Testis (tissue), 3 donors: Measurements from ENCODE around the gene PRTFDC1. TPM values are rescaled to one million over a fixed set of nuclear protein-coding genes. Genes with fewer than 3 reads are reported as not detected.
A peak's percentile ranks its signal among the peaks of the same experiment; 100 is the strongest.
"Not testable (repeated sequence)": the region's sequence is repeated elsewhere in the genome, so short reads cannot be mapped to it uniquely, and the experiment has no call there.

Experiments used
- DNase-seq: peaks from one replicate; pipeline ENCODE4 v3.0.0-alpha.2; 2019
- H3K27ac ChIP-seq, 2 donors: fragments of 200-600 bp; sonication (generic); one replicate each; pipeline ENCODE4 v1.5.1; 2019
- H3K27me3 ChIP-seq: fragments of 200-600 bp; sonication (generic); one replicate; pipeline ENCODE4 v1.5.1; 2019
- H3K36me3 ChIP-seq: fragments of 200-600 bp; sonication (generic); one replicate; pipeline ENCODE4 v1.5.1; 2017; ENCODE audit warnings: low read depth; ENCODE audit errors: missing control alignments
- H3K4me1 ChIP-seq: fragments of 200-600 bp; sonication (generic); one replicate; pipeline ENCODE4 v1.5.1; 2019
- H3K4me3 ChIP-seq, 2 donors: fragments of 200-600 bp; sonication (generic); one replicate each; pipeline ENCODE4 v1.5.1; 2017 to 2019
- H3K9me3 ChIP-seq: fragments of 200-600 bp; sonication (generic); one replicate; pipeline ENCODE4 v1.5.1; 2017
- CTCF ChIP-seq, 3 experiments: fragments of 450-650 bp in 2 of 3; fragments of 200-600 bp in 1 of 3; sonication (generic) in 1 of 3; IDR thresholded peaks; one replicate each; pipeline ENCODE4 v1.5.1; 2016 to 2019; ENCODE audit warnings: antibody characterized with exemption in 3 of 3, mild to moderate bottlenecking in 2 of 3, moderate library complexity in 1 of 3
- POLR2A ChIP-seq: fragments of 450-650 bp; IDR thresholded peaks from one replicate; pipeline ENCODE4 v1.6.1; 2017; ENCODE audit warnings: antibody characterized with exemption, mild to moderate bottlenecking, moderate library complexity
- WGBS, 2 donors: methylation state at CpG; one replicate each; pipeline ENCODE4 v1.1.5; 2018; 5-methylcytosine and 5-hydroxymethylcytosine counted together
- intact Hi-C: fragments of 100-400 bp; cut with DNase I; formaldehyde crosslinking; loops from one replicate; pipeline ENCODE4 v1.15.1; 2023; ENCODE audit warnings: low total_unique reads
- polyA plus RNA-seq: library from polyadenylated mRNA; stranded (reverse); fragments of 350-450 nt; fragmentation: Illumina TruSeq; extraction: RNeasy Lipid Tissue Mini Kit (QIAGEN cat#74804); gene quantifications from one replicate; pipeline ENCODE4 v1.2.3, GENCODE V29; 2014; ENCODE audit warnings: low read depth, low replicate concordance; ENCODE audit not compliant: insufficient read depth
- total RNA-seq, 2 donors: library from RNA; depleted of rRNA; stranded (reverse); fragments of >200 nt; gene quantifications; one replicate each; pipeline ENCODE4 v1.2.3, GENCODE V29; 2016

Gene PRTFDC1
- total and polyA plus RNA-seq, 3 donors from 2014 or later: 1.2 to 3.5 (median 2.7) TPM

GRCh38 chr10:24974976-24975375, 22.6 kb upstream of the PRTFDC1 start:
- Histone ChIP-seq H3K27me3 (no peaks in the 10 kb centered on the region), H3K4me3 (no peak overlapping the region), H3K9me3 (no peaks in the 10 kb centered on the region), H3K27ac (peak overlapping the region in 1 of 2 donors; percentile 54), H3K36me3 (no peaks in the 10 kb centered on the region), H3K4me1 (no peaks in the 10 kb centered on the region)
- TF ChIP-seq CTCF (IDR thresholded peaks at IDR 0.05): no peak
- TF ChIP-seq POLR2A: no peak
- 36 to 50% methylated on average over 2 of the region's 2 CpGs for WGBS, 2 donors
- intact Hi-C loops: no loop called here
- DNase-seq: peak; percentile 55

GRCh38 chr10:24973163-24973562, 20.8 kb upstream of the PRTFDC1 start:
- TF ChIP-seq POLR2A (no peak), CTCF (IDR thresholded peaks at IDR 0.05) (no peak)
- no peaks in the 10 kb centered on the region for H3K27me3 ChIP-seq
- no peaks in the 10 kb centered on the region for H3K36me3 ChIP-seq
- intact Hi-C loops: no loop called here
- H3K27ac ChIP-seq: no peak overlapping the region
- no peak overlapping the region for H3K4me3 ChIP-seq
- WGBS, 2 donors: 81 to 84% methylated on average over 5 of the region's 5 CpGs
- no peaks in the 10 kb centered on the region for H3K4me1 ChIP-seq
- H3K9me3 ChIP-seq: no peaks in the 10 kb centered on the region
- no peak for DNase-seq

- no peaks in the 10 kb centered on the region for H3K4me1 ChIP-seq
- no peaks in the 10 kb centered on the region for H3K27me3 ChIP-seq
- intact Hi-C loops: no loop called here
- TF ChIP-seq CTCF (IDR thresholded peaks at IDR 0.05): no peak
- no peak for TF ChIP-seq POLR2A
- DNase-seq: no peak
- no peak overlapping the region for H3K4me3 ChIP-seq
- H3K9me3 ChIP-seq: no peaks in the 10 kb centered on the region
- no peak overlapping the region for H3K27ac ChIP-seq
- no peaks in the 10 kb centered on the region for H3K36me3 ChIP-seq
Measured at GRCh38 chr10:24971374-24971773, 19.0 kb upstream of the PRTFDC1 start.

- Histone ChIP-seq H3K9me3 (no peaks in the 10 kb centered on the region), H3K4me1 (no peaks in the 10 kb centered on the region), H3K27me3 (no peaks in the 10 kb centered on the region), H3K27ac (no peak overlapping the region), H3K4me3 (no peak overlapping the region), H3K36me3 (no peaks in the 10 kb centered on the region)
- TF ChIP-seq POLR2A (no peak), CTCF (IDR thresholded peaks at IDR 0.05) (no peak)
- WGBS, 2 donors: 50 to 55% methylated on average over 2 of the region's 2 CpGs
- no peak for DNase-seq
- intact Hi-C loops: no loop called here
Measured at GRCh38 chr10:24969841-24970281, 17.5 kb upstream of the PRTFDC1 start.

- whole genome bisulfite sequencing, 2 donors: 93 to 96% methylated on average over 11 of the region's 11 CpGs
- DNase-seq, H3K9me3 ChIP-seq, H3K27me3 ChIP-seq, H3K4me1 ChIP-seq, H3K27ac ChIP-seq, H3K36me3 ChIP-seq, intact Hi-C loops, H3K4me3 ChIP-seq: not testable (repeated sequence)
Measured at GRCh38 chr10:24968951-24969350, 16.5 kb upstream of the PRTFDC1 start.
